Stimulated activated CD4-positive, alpha-beta T cell treated with anti-CD3 and anti-CD28 coated beads, Interleukin-15, amount 100 ng/mL, for 24 hours (primary cell): Measurements from ENCODE around the gene TES.

Experiments used
- DNase-seq: peaks from one replicate; pipeline ENCODE4 v3.0.0-alpha.2; 2020

TES gene

GRCh38 chr7:116195451-116195850, 14.9 kb upstream of the TES start:
- no peak for DNase-seq

- no peak for DNase-seq
Measured at GRCh38 chr7:116196947-116197346, 13.4 kb upstream of the TES start.

DNA sequence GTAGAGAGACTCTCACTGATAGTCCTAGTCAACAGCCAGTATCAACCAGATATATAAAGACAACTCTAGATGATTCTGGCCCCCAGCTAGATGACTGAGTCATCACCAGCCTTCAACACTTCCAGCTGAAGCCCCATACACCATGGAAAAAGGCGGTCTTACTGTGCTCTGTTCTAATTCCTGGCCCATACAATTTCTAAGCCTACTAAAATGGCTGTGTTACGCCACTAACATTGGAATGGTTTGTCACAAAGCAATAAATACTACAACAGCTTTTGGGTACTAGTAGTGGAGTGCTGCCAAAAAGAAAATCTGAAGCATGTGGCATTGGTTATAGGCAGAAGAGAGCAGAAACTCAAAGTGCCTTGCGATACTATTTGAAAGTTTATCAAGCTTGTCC, 13.0 kb upstream of the TES start:
- no peak for DNase-seq

DNA sequence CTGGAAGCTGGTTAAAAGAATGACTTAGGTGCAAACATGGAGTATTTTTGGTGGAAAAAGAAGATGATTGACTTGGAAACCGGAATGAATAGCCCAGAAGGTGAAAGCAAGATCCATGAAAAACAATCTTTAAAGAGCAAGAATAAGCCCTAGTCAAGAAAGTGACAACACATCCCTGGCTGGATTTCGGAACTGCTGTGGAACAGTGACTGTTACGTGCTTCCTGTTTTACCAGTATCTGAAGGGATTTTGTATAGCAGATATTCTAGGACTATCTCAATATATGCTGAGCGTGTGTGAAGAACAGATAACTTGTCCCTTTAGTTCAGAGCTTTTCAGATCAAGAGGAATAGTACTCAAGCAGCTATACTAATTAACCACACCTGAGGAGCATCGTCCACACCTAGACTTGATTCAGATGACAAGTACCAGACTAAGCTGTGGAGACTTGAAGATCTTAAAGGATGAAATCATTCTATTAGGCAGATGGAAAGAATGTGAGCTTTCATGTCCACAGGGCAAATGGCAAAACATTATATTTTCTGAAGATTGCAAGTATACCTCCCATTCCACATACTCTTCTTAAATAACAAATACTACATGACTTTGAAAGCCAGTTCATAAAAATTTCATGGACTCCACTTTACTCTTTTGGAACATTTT, 11.5 kb upstream of the TES start:
- DNase-seq = no peak

DNA sequence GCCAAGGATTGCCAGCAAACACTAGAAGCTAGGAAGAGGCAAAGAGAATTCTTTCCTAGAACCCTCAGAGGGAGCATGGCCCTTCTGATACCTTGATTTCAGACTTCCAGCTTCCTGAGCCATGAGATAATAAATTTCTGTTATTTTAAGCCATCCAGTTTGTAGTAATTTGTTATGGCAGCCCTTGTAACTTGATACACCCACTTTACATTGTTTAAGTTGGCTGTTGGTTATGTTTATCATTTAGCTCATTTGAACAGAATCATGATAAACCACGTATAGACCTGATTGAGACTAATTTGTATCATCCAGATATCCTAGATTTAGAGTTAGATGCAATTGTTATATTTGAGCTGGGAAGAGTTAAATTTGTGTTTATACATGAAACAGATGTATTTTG, 9.4 kb upstream of the TES start:
- no peak for DNase-seq

GRCh38 chr7:116206141-116206540, 4.2 kb upstream of the TES start:
- DNase-seq = no peak

DNA sequence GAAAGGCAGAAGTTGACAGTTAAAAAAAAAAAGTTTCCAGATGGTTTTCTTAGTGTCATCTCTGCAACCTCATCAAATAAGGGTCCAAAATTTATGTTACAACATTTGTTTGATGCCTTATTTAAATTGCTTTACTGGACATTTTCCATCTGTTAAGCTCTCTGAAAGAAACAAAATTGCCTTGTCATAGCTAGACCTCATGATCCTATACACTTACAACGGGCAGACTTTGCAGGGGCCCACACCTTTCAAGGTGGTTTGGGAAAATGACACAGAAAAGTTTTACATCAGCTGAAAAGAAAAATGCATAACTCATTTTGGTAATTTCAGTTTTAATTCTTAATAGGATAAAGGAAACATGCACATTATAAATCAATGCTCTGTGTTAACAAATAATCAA, 1.4 kb upstream of the TES start:
- DNase-seq = no peak

- DNase-seq = no peak
Measured at GRCh38 chr7:116209561-116210070, 723 bp upstream of the TES start.

DNA sequence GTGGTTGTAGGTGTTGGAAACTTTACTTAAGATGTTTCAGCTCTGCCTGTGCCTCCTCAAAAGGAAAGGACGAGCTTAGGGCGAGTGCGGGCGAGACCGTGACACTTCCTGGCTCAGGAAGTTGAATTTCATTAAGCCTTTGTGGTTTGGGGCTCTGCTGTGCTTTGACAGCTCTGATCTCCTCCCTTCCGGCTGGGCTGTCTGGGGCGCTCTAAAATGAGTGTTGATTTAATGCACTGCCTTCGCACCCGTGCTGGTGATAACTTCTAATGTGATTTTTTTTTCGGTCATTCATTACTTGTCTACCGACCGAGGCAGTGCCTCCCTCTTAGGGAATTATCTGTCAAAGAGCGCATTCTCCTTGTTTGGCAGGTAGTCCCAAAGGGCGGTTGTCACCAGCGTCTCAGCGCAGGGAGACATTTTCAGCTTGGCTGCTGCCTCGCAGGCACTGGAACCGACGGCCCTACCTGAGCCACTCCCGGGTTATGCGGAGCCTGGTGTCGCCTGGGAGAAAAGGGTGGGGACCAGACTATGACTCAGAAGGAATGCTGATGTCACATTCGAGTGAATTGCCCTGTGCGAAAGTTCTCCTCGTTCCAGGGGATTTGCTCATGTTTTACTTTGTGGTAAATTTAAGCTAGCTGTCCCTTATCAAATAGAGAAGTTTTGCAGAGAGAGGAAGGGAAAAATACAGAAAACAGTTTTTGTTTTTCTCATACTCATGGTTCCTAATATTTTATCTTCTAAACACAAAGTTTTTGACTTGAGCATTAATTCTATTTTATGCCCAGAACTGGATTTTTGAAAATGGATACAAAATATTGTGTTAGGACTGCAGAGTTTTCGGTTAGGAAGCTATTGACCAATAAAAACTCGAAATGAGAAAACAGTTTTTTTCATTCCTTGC, 920 bp downstream of the TES start:
- DNase-seq = peak; percentile 80

DNA sequence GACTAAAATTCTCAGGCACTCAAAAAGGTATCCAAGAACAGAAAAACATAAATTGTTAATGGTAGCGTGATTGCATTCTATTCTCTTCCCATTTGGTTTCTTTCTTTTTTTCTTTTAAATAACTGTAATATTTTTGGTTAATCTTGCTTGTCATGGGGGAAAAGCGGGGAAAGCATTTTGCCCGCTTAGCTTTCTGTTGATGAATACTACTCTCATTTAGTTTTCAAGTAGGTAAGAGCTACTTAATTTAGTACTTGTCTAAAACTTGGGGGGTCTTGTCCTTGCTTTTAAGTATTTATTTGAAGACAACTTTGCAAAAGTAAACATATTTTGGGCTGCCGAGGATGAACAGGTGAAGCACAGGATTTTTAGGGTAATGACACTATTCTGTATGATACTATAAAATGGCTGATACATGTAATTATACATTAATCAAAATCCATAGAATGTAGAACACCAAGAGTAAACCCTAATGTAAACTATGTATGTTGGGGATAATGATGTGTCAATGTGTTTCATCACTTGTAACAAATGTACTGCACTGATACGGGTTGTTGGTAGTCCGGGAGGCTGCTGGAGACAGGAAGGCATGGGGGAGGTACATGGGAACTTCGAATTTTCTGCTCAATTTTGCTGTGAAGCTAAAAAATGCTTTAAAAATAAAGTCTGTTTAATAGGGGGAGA, 1.7 kb downstream of the TES start:
- no peak for DNase-seq

DNA sequence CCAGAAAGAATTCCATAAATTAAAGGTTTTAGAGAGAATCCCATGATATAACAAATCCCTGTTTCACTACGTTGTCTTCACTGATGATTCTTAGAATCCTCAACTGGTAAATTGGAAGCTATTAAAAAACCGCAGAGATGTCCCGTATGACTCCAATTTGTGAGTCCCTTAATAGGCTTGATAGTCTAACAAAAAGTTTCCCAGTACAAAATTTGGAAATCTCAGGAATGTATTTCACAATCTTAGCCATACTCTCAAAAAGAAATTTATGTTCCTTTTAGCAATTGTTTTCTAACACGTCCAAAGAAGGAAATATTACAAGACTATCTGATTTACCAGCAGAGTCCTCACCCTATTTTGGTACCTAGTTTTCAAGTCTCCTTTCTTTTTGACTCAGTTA, 2.5 kb downstream of the TES start:
- no peak for DNase-seq

- DNase-seq = no peak
Measured at GRCh38 chr7:116213361-116214130, 3.2 kb downstream of the TES start.

GRCh38 chr7:116214921-116215320, 4.6 kb downstream of the TES start:
- DNase-seq = no peak

DNA sequence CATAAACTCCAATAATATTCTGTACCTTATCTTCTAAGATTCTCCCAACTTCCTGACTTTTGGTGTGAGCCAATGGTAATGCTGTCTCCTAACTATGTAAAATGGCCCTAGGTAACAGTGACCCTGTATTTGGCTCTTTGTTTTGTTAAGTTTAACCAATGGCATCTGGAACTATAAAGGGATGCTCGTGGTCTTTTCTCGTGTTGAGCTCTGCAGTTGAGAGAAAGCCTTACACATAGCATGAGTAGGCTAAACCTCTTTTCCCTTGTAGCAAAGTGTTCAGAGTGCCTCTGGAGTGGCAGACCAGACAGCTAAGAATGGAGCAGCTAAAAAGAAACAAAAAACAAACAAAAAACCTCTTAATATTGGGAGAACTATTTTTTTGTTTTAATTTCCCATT, 5.2 kb downstream of the TES start:
- no peak for DNase-seq

DNA sequence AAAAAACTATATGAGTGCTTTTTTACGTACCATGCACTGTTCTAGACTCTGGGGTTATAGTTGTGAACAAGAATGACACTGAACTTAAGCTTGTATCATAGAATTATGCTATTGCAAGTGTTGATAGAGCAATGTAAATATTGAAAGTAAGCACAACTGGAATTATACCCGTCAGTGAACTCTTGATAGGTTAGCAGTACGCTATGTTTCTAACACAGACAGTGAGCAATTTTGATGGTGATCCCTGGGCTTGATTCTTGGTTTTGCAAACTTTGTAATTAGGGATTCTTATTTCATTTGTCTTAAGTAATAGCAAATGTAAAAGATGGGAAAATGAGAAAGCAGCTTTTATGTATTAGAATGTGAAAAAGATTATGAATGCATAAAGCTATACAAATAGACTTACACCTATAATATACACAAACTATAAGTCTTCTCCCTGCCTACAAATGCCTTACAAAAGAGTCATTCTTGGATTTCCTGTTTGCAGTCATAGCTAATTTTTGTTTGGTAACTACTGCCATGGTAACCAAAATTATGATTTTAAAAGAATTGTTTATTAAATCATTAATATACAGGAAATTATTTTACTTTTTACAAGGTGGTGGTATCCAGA, 6.7 kb downstream of the TES start:
- no peak for DNase-seq

GRCh38 chr7:116218051-116218645, 7.8 kb downstream of the TES start:
- no peak for DNase-seq

DNA sequence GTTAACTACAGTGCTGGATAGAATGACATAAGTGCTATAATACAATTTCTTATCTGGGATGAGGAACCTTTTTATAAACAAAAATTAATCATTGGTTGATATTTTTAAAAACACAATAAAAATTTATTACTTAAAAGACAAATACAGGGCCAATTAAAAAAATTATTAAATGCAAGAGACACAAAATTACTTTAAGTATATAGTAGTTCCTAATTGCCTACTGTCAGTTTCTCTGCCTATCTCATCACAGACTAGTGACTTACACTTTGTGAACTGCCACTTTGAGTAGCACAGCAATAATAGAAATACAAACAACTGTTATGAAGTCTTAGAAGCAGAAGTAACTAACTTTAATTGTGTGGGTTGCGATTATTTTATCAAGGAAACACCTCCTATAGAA, 8.4 kb downstream of the TES start:
- no peak for DNase-seq

DNA sequence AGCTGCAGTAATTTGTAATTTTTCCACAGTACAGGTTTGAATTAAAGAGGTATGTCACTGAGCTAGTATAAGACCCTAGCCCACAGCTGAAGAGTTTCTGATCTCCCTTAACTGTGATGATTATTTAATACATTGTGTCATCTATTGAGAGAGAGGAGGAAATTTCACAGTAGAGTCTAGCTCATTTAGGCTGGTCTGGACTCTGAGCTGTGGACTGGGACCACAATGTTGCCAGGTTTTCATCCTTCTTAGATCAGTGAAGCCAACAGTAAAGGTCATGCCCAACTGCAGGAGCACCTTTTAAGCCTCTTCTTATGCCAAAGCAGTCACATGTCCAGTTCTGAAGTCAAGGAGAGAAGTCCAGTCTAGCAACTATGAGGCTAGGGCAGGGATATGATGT, 8.9 kb downstream of the TES start:
- no peak for DNase-seq

- DNase-seq = no peak
Measured at GRCh38 chr7:116219834-116220233, 9.5 kb downstream of the TES start.

DNA sequence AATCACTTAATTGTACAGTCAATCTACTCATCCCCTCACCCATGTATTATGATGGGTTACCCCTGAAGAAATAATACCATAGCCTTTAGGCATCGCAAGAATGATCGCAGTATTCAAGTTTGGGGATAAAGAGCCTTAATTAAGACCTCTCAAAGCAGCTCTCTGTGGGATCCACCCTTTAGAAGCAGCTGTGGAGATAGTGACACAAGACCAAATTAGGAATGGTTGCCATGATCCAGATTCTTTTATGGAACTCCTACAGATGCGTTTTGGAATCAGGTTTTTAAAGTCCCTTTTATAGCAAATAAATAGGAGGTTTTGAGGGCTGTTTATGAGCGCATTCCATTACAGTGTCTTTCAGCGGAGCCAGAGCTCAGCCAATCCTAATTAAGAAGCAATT, 12.2 kb downstream of the TES start:
- no peak for DNase-seq

- DNase-seq = no peak
Measured at GRCh38 chr7:116223588-116223987, 13.2 kb downstream of the TES start.

GRCh38 chr7:116224492-116225098, 14.3 kb downstream of the TES start:
- no peak for DNase-seq
